ENCODE data around the gene LIN37. TPM values are rescaled to one million over a fixed set of nuclear protein-coding genes. Genes with fewer than 3 reads are reported as not detected.
A peak's percentile ranks its signal among the peaks of the same experiment; 100 is the strongest.

The LIN37 gene
- total and polyA plus RNA-seq, 5 donors from 2014 or later: 9.9 to 16.5 (median 11.7) TPM

DNA sequence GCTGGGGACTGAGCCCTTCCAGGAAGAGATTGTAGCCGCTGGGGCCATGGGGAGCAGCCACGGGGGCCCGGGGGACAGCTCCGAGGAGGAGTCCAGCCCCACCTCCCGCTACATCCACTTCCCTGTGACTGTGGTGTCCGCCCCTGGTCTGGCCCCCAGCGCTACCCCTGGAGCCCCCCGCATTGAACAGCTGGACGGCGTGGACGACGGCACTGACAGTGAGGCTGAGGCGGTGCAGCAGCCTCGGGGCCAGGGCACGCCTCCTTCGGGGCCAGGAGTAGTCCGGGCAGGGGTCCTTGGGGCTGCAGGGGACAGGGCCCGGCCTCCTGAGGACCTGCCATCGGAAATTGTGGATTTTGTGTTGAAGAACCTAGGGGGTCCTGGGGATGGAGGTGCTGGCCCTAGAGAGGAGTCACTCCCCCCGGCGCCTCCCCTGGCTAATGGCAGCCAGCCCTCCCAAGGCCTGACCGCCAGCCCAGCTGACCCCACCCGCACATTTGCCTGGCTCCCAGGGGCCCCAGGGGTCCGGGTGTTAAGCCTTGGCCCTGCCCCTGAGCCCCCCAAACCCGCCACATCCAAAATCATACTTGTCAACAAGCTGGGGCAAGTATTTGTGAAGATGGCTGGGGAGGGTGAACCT, 15.7 kb upstream of the LIN37 start:
- H3K9me3 ChIP-seq (ENCODE audit: control insufficient read depth in 2 of 2, low read length in 2 of 2): no peaks in the 10 kb centered on the region
- no peak overlapping the region for H3K27ac Mint-ChIP-seq
- no peak overlapping the region for H3K4me3 ChIP-seq (ENCODE audit: low read depth, low read length)
- no peaks in the 10 kb centered on the region for H3K27me3 ChIP-seq (ENCODE audit: control insufficient read depth, insufficient read depth, low read length)
- H3K4me1 Mint-ChIP-seq: peaks cover 0 to 27% (median 10%) of the 10 kb centered on the region in 4 donors
- H3K36me3 Mint-ChIP-seq: peaks cover 38% of the 10 kb centered on the region
- no peaks in the 10 kb centered on the region for H3K27me3 Mint-ChIP-seq
- ATAC-seq (ENCODE audit: low read depth in 2 of 2) (no peak), DNase-seq (no peak)
- H3K36me3 ChIP-seq (ENCODE audit: control insufficient read depth, insufficient read depth, low read length): peaks cover 81% of the 10 kb centered on the region
- H3K9me3 Mint-ChIP-seq: peaks cover 0 to 2% (median 0%) of the 10 kb centered on the region in 7 donors
- H3K4me3 Mint-ChIP-seq: no peak overlapping the region
- no peak overlapping the region for H3K27ac ChIP-seq (ENCODE audit: insufficient read depth, low read length, poor library complexity, severe bottlenecking)
- H3K4me1 ChIP-seq (ENCODE audit: control insufficient read depth, insufficient read depth, low read length, poor library complexity, severe bottlenecking): peaks cover 11% of the 10 kb centered on the region

DNA sequence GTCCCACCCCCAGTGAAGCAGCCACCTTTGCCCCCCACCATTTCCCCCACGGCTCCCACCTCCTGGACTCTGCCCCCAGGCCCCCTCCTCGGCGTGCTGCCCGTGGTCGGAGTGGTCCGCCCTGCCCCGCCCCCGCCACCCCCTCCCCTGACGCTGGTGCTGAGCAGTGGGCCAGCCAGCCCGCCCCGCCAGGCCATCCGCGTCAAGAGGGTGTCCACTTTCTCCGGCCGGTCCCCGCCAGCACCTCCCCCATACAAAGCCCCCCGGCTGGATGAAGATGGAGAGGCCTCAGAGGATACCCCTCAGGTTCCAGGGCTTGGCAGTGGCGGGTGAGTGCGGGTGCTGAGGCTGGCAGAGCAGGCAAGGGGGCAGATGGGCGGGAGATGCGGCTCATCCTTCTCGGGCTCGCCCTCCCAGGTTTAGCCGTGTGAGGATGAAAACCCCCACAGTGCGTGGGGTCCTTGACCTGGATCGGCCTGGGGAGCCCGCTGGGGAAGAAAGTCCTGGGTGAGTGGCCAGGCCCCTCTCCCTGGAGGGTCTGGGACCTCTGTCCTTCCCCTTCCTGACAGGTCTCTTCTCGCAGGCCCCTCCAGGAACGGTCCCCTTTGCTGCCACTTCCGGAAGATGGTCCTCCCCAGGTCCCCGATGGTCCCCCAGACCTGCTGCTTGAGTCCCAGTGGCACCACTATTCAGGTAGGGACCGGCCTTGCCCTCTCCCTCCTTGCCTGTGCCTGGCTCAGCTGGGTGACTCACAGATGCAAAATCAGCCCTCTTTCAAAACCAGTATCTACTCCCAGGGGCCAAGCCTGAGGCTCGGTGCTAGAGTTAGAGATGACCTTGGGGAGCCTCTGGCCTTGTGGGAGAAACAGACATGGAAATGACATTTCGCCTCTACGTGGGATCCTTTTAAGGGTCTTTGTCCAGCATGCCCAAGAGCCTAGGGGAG, 14.9 kb upstream of the LIN37 start:
- peak overlapping the region in 2 of 3 donors; percentile 80 to 91 for H3K27ac Mint-ChIP-seq
- H3K4me1 Mint-ChIP-seq: peaks cover 0 to 32% (median 11%) of the 10 kb centered on the region in 4 donors
- DNase-seq (no peak), ATAC-seq (ENCODE audit: low read depth in 2 of 2) (no peak)
- peaks cover 38% of the 10 kb centered on the region for H3K36me3 Mint-ChIP-seq
- peaks cover 0 to 2% (median 0%) of the 10 kb centered on the region in 7 donors for H3K9me3 Mint-ChIP-seq
- H3K27me3 Mint-ChIP-seq: no peaks in the 10 kb centered on the region
- peaks cover 80% of the 10 kb centered on the region for H3K36me3 ChIP-seq (ENCODE audit: control insufficient read depth, insufficient read depth, low read length)
- peak overlapping the region in 1 of 4 donors; percentile 67 for H3K4me3 Mint-ChIP-seq
- peaks cover 12% of the 10 kb centered on the region for H3K4me1 ChIP-seq (ENCODE audit: control insufficient read depth, insufficient read depth, low read length, poor library complexity, severe bottlenecking)
- H3K27me3 ChIP-seq (ENCODE audit: control insufficient read depth, insufficient read depth, low read length): no peaks in the 10 kb centered on the region
- H3K27ac ChIP-seq (ENCODE audit: insufficient read depth, low read length, poor library complexity, severe bottlenecking): no peak overlapping the region
- no peaks in the 10 kb centered on the region for H3K9me3 ChIP-seq (ENCODE audit: control insufficient read depth in 2 of 2, low read length in 2 of 2)
- no peak overlapping the region for H3K4me3 ChIP-seq (ENCODE audit: low read depth, low read length)

- peaks cover 35% of the 10 kb centered on the region for H3K36me3 Mint-ChIP-seq
- H3K9me3 ChIP-seq (ENCODE audit: control insufficient read depth in 2 of 2, low read length in 2 of 2): no peaks in the 10 kb centered on the region
- DNase-seq: no peak
Measured at GRCh38 chr19:35734273-35734672, 14.1 kb upstream of the LIN37 start.

DNA sequence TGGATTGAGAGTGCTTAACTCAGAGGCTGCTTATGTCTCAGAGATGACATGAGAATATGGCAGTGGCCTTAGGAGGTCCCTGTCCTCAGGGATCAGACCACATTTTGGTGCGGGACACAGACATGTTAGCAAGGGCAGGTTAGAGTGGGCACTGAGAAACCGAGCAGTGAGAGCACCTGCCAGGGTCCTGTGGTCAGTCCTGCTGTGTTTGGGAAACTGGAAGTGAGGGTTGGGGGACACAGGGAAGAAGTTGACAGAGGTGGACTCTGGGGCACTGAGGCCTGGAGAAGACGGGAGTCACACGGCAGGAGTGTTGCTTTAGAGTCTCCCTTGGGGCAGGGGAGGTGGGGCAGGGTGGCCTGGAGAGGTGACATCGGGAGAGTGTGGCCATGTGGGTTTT, 13.5 kb upstream of the LIN37 start:
- H3K4me1 ChIP-seq (ENCODE audit: control insufficient read depth, insufficient read depth, low read length, poor library complexity, severe bottlenecking): peaks cover 26% of the 10 kb centered on the region
- H3K36me3 Mint-ChIP-seq: peaks cover 31% of the 10 kb centered on the region
- ATAC-seq (ENCODE audit: low read depth in 2 of 2) (no peak), DNase-seq (no peak)
- no peak overlapping the region for H3K27ac ChIP-seq (ENCODE audit: insufficient read depth, low read length, poor library complexity, severe bottlenecking)
- peaks cover 0 to 44% (median 17%) of the 10 kb centered on the region in 4 donors for H3K4me1 Mint-ChIP-seq
- H3K27ac Mint-ChIP-seq: peak overlapping the region in 1 of 3 donors; percentile 80
- no peaks in the 10 kb centered on the region for H3K9me3 ChIP-seq (ENCODE audit: control insufficient read depth in 2 of 2, low read length in 2 of 2)
- peaks cover 70% of the 10 kb centered on the region for H3K36me3 ChIP-seq (ENCODE audit: control insufficient read depth, insufficient read depth, low read length)
- H3K27me3 ChIP-seq (ENCODE audit: control insufficient read depth, insufficient read depth, low read length): no peaks in the 10 kb centered on the region
- H3K9me3 Mint-ChIP-seq: peaks cover 0 to 2% (median 0%) of the 10 kb centered on the region in 7 donors
- peak overlapping the region in 1 of 4 donors; percentile 5 for H3K4me3 Mint-ChIP-seq
- no peaks in the 10 kb centered on the region for H3K27me3 Mint-ChIP-seq
- H3K4me3 ChIP-seq (ENCODE audit: low read depth, low read length): no peak overlapping the region

More at GRCh38 chr19:35734273-35734672, 14.1 kb upstream of the LIN37 start:
- Histone ChIP-seq H3K4me1 (ENCODE audit: control insufficient read depth, insufficient read depth, low read length, poor library complexity, severe bottlenecking) (peaks cover 20% of the 10 kb centered on the region), H3K27ac (ENCODE audit: insufficient read depth, low read length, poor library complexity, severe bottlenecking) (no peak overlapping the region), H3K36me3 (ENCODE audit: control insufficient read depth, insufficient read depth, low read length) (peaks cover 76% of the 10 kb centered on the region), H3K4me3 (ENCODE audit: low read depth, low read length) (no peak overlapping the region), H3K27me3 (ENCODE audit: control insufficient read depth, insufficient read depth, low read length) (no peaks in the 10 kb centered on the region)
- Mint-ChIP-seq H3K27ac (peak overlapping the region in 2 of 3 donors; percentile 80 to 91), H3K4me1 (peaks cover 0 to 38% (median 14%) of the 10 kb centered on the region in 4 donors), H3K9me3 (peaks cover 0 to 2% (median 0%) of the 10 kb centered on the region in 7 donors), H3K4me3 (peak overlapping the region in 2 of 4 donors; percentile 66 to 67), H3K27me3 (no peaks in the 10 kb centered on the region)
- ATAC-seq (ENCODE audit: low read depth in 2 of 2): no peak

- peaks cover 3% of the 10 kb centered on the region for H3K27me3 Mint-ChIP-seq
- DNase-seq: peak in 2 of 3 donors; percentile 28 to 68
- no peak for ATAC-seq (ENCODE audit: low read depth in 2 of 2)
- Histone ChIP-seq H3K9me3 (ENCODE audit: control insufficient read depth in 2 of 2, low read length in 2 of 2) (no peaks in the 10 kb centered on the region), H3K4me3 (ENCODE audit: low read depth, low read length) (no peak overlapping the region), H3K4me1 (ENCODE audit: control insufficient read depth, insufficient read depth, low read length, poor library complexity, severe bottlenecking) (peaks cover 45% of the 10 kb centered on the region), H3K27ac (ENCODE audit: insufficient read depth, low read length, poor library complexity, severe bottlenecking) (no peak overlapping the region), H3K27me3 (ENCODE audit: control insufficient read depth, insufficient read depth, low read length) (no peaks in the 10 kb centered on the region), H3K36me3 (ENCODE audit: control insufficient read depth, insufficient read depth, low read length) (peaks cover 48% of the 10 kb centered on the region)
- H3K9me3 Mint-ChIP-seq: peaks cover 0 to 2% (median 0%) of the 10 kb centered on the region in 7 donors
- H3K36me3 Mint-ChIP-seq: peaks cover 19% of the 10 kb centered on the region
- H3K4me1 Mint-ChIP-seq: peaks cover 0 to 54% (median 25%) of the 10 kb centered on the region in 4 donors
- H3K4me3 Mint-ChIP-seq: peak overlapping the region; percentile 3 to 95 (median 64)
- H3K27ac Mint-ChIP-seq: peak overlapping the region in 2 of 3 donors; percentile 52 to 79
Measured at GRCh38 chr19:35736913-35737886, 11.2 kb upstream of the LIN37 start.

GRCh38 chr19:35738021-35738886, 10.1 kb upstream of the LIN37 start:
- H3K4me1 Mint-ChIP-seq: peaks cover 0 to 62% (median 29%) of the 10 kb centered on the region in 4 donors
- Histone ChIP-seq H3K27me3 (ENCODE audit: control insufficient read depth, insufficient read depth, low read length) (no peaks in the 10 kb centered on the region), H3K4me3 (ENCODE audit: low read depth, low read length) (no peak overlapping the region), H3K36me3 (ENCODE audit: control insufficient read depth, insufficient read depth, low read length) (peaks cover 47% of the 10 kb centered on the region), H3K9me3 (ENCODE audit: control insufficient read depth in 2 of 2, low read length in 2 of 2) (no peaks in the 10 kb centered on the region), H3K27ac (ENCODE audit: insufficient read depth, low read length, poor library complexity, severe bottlenecking) (peak overlapping the region; percentile 5), H3K4me1 (ENCODE audit: control insufficient read depth, insufficient read depth, low read length, poor library complexity, severe bottlenecking) (peaks cover 56% of the 10 kb centered on the region)
- H3K27ac Mint-ChIP-seq: peak overlapping the region in 2 of 3 donors; percentile 62 to 87
- ATAC-seq (ENCODE audit: low read depth in 2 of 2) (no peak), DNase-seq (no peak)
- H3K27me3 Mint-ChIP-seq: peaks cover 6% of the 10 kb centered on the region
- H3K36me3 Mint-ChIP-seq: peaks cover 23% of the 10 kb centered on the region
- peak overlapping the region in 3 of 4 donors; percentile 48 to 95 (median 57) for H3K4me3 Mint-ChIP-seq
- peaks cover 0 to 2% (median 0%) of the 10 kb centered on the region in 7 donors for H3K9me3 Mint-ChIP-seq

Data from CD4-positive, CD25-positive, alpha-beta regulatory T cell (primary cell).